HG02884 (cell line): ENCODE data around the gene RAB22A.

Source experiments
- ATAC-seq: cut with Tn5 transposase; IDR thresholded peaks from one replicate; pipeline ENCODE4 v1.9.1; 2021; ENCODE audit warnings: mild to moderate bottlenecking, moderate library complexity; ENCODE audit not compliant: unreplicated experiment

The RAB22A gene

GRCh38 chr20:58300321-58300720 lies 9.2 kb upstream of the RAB22A start:
- no peak for ATAC-seq

GRCh38 chr20:58303547-58303946 lies 6.0 kb upstream of the RAB22A start:
- ATAC-seq, result no peak

DNA sequence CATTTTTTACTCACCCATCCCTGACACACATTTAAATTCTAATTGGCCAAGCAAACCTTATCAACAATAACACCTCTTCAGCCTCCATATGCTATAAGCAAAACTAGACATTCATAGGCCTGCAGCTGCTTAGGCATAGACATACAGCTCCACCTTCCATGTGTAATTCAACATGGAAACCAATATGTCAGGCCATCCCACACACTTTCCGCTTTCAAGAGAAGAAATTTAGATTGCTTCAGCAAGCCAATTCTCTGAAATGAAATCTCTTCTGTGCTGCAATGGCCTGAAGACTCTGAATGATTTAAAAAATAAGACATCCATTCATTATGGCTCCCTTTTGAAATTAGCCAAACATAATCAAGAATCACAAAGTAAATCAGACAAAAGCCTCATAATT lies 4.5 kb upstream of the RAB22A start:
- ATAC-seq, result no peak

- ATAC-seq, result no peak
Observed at GRCh38 chr20:58306421-58307261, 2.9 kb upstream of the RAB22A start.

- no peak for ATAC-seq
Observed at GRCh38 chr20:58307270-58307669, 2.2 kb upstream of the RAB22A start.

- ATAC-seq, result no peak
Observed at GRCh38 chr20:58308290-58308679, 1.2 kb upstream of the RAB22A start.

DNA sequence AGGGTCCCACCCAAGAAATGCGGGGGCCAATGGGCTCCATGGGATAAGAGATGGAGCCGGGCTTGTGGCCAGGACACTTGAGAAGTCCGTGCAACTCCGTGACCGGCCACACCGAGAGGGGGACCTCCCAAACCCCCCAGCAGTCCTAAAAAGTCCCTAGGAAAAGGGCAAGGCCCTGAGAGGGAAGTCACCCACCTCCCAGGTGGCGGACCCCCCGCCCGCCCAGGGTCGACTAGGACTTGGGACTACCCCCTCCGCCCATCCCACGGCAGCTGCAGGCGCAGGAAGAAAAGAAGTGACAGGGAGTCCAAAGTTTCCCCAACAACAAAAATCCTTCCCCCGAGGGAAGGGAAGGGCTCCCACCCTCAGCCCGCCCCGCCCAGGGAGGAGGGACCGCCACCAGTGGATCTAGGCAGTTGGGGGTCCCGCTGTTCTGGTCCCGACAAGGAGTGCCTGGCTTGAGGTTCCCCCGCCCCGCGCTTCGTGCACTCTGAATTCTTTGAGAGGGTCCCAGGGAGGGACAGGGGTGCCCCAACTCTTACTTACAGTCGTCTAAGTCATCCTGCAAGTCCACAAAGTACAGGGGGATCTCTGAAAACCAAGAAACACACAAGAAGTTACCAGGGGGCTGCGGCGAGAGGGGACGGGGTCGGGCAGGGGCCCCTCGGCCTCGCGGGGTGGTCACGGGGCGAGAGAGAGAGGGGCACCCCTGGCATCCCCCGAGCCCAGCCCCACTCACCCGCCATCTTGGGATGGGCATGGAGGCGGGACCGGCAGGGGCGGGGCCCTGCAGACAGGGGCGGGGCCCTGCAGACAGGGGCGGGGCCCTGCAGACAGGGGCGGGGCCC lies 611 bp upstream of the RAB22A start:
- ATAC-seq, result peak; percentile 48

DNA sequence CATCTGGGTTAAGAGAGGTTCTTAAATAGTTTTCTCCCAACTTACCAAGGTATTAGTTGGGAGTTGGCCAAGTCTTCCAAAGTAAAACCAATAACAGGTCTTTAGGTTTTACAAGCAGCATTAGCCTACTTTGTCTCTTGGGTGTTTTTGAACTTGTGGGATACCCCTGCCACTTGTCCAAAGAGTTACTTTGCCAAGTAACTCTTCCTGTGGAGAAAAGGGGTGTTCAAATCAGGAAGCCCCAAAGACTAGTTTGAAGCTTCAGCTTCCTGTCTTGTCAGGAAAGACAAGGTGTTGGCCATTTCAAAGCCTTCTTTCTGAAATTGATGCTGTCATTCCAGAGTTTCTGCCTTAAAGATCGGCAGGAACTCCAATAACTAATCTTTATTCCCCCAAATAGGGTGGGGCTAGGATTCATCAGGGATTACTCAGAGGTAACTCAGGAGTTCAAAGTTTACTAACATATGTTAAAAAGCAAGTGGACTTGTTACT lies 822 bp downstream of the RAB22A start:
- ATAC-seq, result no peak

GRCh38 chr20:58312836-58313235 lies 3.3 kb downstream of the RAB22A start:
- ATAC-seq, result no peak

GRCh38 chr20:58313396-58313795 lies 3.9 kb downstream of the RAB22A start:
- no peak for ATAC-seq

- ATAC-seq, result no peak
Observed at GRCh38 chr20:58321205-58321604, 11.7 kb downstream of the RAB22A start.

DNA sequence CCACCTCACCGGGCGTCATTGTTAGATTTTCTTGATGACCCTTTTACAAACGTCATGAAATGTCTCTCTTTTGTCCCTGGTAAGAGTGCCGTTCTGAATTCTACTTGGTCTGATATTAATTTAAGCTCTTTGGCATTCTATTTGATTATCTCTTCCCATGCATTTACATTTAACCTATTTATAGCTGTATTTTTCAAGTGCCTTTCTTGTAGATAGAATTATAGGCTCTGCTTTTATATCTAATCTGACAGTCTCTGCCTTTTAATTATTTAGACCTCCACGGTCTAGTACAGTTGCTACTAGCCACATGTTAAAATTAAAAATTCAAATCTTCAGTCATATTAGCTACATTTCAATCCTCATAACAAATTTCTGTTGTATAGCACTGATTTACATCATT lies 12.6 kb downstream of the RAB22A start:
- ATAC-seq, result no peak

DNA sequence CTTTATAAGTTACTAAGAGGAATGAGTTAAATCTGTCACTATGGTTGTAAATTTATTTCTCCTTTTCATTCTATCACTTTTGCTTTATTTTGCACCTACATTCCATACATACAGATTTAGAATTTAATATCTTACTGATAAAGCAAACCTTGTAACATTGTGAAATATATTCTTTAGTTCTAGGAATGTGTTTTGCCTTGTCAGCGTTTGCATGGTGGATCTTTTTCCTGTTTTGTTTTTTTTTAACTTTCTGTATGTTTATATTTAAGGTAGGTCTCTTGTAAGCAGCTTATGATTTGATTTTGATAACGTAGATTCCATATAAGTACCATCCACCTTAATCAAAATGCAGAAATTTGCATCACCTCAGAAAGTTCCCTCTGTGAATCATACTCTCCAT lies 16.4 kb downstream of the RAB22A start:
- no peak for ATAC-seq

- ATAC-seq, result no peak
Observed at GRCh38 chr20:58327211-58327610, 17.7 kb downstream of the RAB22A start.

- no peak for ATAC-seq
Observed at GRCh38 chr20:58328836-58329235, 19.3 kb downstream of the RAB22A start.

DNA sequence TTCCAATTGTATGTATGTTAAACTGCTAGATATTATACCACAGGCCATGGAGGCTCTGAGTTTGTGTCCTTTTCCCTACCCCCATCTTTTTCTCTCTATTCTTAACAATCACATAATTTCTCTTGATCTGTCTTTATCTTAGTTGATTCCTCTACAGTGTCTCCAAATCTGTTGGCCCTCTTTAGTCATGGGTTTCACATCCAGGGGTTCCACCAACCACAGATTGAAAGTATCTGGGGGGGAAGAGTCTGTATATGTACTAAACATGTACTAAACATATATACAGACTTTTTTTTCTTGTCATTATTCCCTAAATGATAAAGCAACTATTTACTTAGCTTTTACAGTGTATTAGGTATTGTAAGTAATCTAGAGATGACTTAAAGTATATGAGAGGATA lies 20.2 kb downstream of the RAB22A start:
- ATAC-seq, result no peak

- no peak for ATAC-seq
Observed at GRCh38 chr20:58330249-58330648, 20.7 kb downstream of the RAB22A start.

DNA sequence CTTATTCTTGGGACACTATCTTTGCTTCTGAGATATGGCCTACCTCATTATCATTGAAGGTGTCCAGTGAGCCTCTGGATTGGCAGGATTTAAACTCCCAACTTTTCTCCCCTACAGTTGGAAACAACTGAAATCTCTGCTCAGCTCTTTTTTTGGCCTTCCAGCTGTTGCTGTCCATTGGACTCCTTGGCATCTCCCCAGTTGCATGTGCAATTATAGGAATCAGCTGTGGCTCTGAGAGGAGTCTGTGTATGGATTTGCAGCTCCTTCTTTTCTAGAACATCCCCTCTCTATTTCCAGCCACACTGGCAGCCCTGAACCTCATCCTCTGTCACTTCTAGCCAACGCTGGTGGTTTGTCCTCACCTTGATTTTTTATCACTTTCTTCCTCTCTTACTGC lies 21.2 kb downstream of the RAB22A start:
- no peak for ATAC-seq

DNA sequence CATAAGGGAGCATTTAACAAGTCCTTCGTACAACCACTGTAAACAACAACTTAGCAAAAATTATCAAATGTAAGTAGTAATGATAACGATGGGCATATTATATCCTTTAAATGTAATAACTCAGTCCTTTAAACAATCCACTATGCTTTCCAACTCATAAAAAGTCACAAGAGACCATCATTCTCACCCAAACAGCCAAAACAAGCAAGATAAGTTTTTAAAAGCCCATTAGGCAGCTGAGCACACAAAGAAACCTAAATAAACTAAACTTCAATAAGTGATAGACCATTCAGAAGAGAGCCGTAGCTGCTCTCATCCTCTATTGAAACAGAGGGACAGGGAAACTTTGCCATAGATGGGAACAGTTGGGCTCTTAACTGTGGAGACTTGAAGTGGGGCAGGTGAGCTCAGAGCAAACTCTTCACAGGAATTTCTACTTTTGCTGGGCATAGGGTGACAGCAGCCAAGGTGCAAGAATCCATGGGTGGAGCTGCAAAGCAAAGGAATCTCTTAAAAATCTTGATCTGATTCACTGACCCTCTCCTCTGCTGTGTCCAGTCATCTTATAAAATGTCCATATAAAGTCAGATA lies 22.5 kb downstream of the RAB22A start:
- ATAC-seq, result no peak

DNA sequence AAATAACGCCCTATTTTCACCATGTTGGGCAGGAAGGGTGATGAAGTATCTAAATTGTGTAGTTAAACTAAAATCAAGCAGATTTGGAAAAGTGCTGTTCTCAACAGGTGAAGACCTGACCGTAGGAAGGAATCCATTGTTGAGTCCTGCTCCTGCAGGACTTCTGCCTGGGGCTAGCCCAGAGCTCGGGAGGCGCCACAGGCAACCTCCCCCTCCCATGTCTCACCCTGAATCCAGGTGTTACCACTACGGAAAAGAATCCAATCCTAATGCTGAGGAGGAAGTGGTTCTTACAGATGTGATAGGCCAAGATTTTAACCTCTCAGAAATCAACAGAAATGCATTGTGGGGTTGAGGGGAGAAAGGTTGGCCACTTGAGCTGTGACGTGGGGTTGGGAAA lies 30.2 kb downstream of the RAB22A start:
- ATAC-seq, result no peak

DNA sequence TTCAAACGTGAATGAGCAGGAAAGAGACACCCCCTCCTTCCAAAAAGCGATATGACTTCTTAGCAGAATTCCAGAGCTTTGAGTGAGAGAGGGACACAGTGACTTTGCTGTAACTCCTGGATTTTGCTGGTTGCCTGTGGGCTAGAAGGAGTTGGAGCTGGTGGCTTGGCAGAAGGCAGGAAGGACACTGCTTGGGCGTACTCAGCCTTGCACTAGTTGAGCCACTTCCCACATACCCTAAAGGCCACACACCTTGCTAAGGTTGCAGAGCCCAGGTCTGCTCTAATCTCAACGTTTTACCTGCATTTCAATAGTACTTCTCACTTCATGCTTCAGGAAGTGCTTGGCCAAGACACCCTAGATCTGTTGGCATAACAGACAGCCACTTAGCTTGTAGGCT lies 30.6 kb downstream of the RAB22A start:
- ATAC-seq, result no peak

GRCh38 chr20:58340853-58341252 lies 31.3 kb downstream of the RAB22A start:
- ATAC-seq, result no peak
